ENCODE results near the gene DOK4. TPM values are rescaled to one million over a fixed set of nuclear protein-coding genes. Genes with fewer than 3 reads are reported as not detected.

DOK4 gene
- total and polyA plus RNA-seq, 2 experiments from 2014 or later = 11.4 to 29.1 TPM

- no peak for TF ChIP-seq ETS1 (IDR thresholded peaks at IDR 0.05)
Measured at GRCh38 chr16:57484515-57485005, 1.7 kb downstream of the DOK4 start (continued).

GRCh38 chr16:57483725-57484514 lies 2.4 kb downstream of the DOK4 start:
- H3K27me3 Mint-ChIP-seq (ENCODE audit: insufficient read depth, low read depth, poor library complexity) = peaks cover 24% of the 10 kb centered on the region
- peaks cover 34% of the 10 kb centered on the region for H3K4me1 Mint-ChIP-seq
- Histone ChIP-seq H3K79me2 (replicated peaks; ENCODE audit: insufficient read depth) (no peaks in the 10 kb centered on the region), H3K36me3 (ENCODE audit: insufficient read depth) (no peaks in the 10 kb centered on the region), H4K20me1 (replicated peaks; ENCODE audit: insufficient read depth) (no peaks in the 10 kb centered on the region), H3K27me3 (ENCODE audit: insufficient read depth) (peaks cover 13% of the 10 kb centered on the region; the same call in 1 of the 2 replicates), H3K4me1 (ENCODE audit: insufficient read depth) (peaks cover 26% of the 10 kb centered on the region), H3K4me2 (no peak overlapping the region), H3K9me2 (ENCODE audit: insufficient read depth) (no peaks in the 10 kb centered on the region), H3F3A (replicated peaks; ENCODE audit: low read depth) (no peaks in the 10 kb centered on the region), H3K4me3 (no peak overlapping the region), H2AFZ (no peak overlapping the region), H3K27ac (ENCODE audit: low read depth) (no peak overlapping the region)
- peak overlapping the region; percentile 10; the same call in 1 of the 3 replicates for H3K4me3 Mint-ChIP-seq
- peaks cover 7% of the 10 kb centered on the region; the same call in 2 of the 3 replicates for H3K9me3 Mint-ChIP-seq
- no peak for DNase-seq (ENCODE audit: low spot score)
- ATAC-seq = no peak
- no peaks in the 10 kb centered on the region; the same call in 2 of the 3 replicates for H3K36me3 Mint-ChIP-seq (ENCODE audit: low read depth)
- no peak overlapping the region for H3K27ac Mint-ChIP-seq
- TF ChIP-seq POLR2AphosphoS5 (IDR thresholded peaks at IDR 0.05; ENCODE audit: low read depth) (no peak), ZNF331 (CRISPR knock-in tag; IDR thresholded peaks at IDR 0.05; ENCODE audit: low read depth) (no peak), EZH2phosphoT487 (IDR thresholded peaks at IDR 0.05; ENCODE audit: unreplicated experiment) (no peak), ZNF462 (CRISPR knock-in tag; IDR thresholded peaks at IDR 0.05) (no peak), ZNF114 (CRISPR knock-in tag; IDR thresholded peaks at IDR 0.05) (no peak), REST (IDR thresholded peaks at IDR 0.05; ENCODE audit: unreplicated experiment) (no peak)
